ENCODE measurements around the gene FAM161A.

DNA sequence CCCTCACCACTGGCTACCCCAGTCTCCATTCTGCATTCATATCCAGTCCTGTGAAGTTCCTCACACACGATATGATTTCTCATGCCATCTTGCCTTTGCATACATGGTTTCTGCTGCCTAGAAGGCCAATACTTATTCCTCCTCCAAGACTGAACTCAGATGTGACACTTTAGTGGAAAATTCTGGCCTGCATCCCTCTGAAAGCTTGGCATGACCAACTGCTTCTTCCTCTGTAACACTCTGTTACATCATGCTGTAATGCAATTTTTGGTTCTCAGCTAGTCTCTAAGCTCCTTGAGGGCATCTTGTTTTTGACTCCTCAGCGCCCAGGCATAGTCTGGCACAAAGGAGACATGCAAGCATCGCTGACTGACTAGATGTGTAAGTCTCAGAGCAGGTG, 12.6 kb downstream of the FAM161A start:
- TF ChIP-seq, protein P1, sequence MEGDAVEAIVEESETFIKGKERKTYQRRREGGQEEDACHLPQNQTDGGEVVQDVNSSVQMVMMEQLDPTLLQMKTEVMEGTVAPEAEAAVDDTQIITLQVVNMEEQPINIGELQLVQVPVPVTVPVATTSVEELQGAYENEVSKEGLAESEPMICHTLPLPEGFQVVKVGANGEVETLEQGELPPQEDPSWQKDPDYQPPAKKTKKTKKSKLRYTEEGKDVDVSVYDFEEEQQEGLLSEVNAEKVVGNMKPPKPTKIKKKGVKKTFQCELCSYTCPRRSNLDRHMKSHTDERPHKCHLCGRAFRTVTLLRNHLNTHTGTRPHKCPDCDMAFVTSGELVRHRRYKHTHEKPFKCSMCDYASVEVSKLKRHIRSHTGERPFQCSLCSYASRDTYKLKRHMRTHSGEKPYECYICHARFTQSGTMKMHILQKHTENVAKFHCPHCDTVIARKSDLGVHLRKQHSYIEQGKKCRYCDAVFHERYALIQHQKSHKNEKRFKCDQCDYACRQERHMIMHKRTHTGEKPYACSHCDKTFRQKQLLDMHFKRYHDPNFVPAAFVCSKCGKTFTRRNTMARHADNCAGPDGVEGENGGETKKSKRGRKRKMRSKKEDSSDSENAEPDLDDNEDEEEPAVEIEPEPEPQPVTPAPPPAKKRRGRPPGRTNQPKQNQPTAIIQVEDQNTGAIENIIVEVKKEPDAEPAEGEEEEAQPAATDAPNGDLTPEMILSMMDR (conservative IDR thresholded peaks at IDR 0.05): no peak
- TF ChIP-seq ZFX (IDR thresholded peaks at IDR 0.05): no peak

Measured in C4-2B (cell line).